Activated CD4-positive, alpha-beta memory T cell treated with anti-CD3 and anti-CD28 coated beads, Interleukin-2, amount 10 ng/mL, durations not matched to agents 7 days and 5 days (primary cell): ENCODE data around the gene NALCN. TPM values are rescaled to one million over a fixed set of nuclear protein-coding genes. Genes with fewer than 3 reads are reported as not detected.

Experiments
- CTCF ChIA-PET: fragments of 350-600 bp; sonication (Branson Sonifier 250); formaldehyde crosslinking; loops from one replicate; lab custom pipeline; 2021; ENCODE audit warnings: antibody characterized with exemption, inconsistent platforms; lab: Charles Lee
- POLR2A ChIA-PET: fragments of 350-600 bp; sonication (Branson Sonifier 250); formaldehyde crosslinking; loops from one replicate; lab custom pipeline; 2021; ENCODE audit warnings: antibody characterized with exemption; lab: Charles Lee
- DNase-seq: peaks from one replicate; pipeline ENCODE4 v3.0.0-alpha.2; 2020
- H3K27ac Mint-ChIP-seq: one replicate; pipeline ENCODE4 v1.8.0; 2021; ENCODE audit warnings: mild to moderate bottlenecking, mixed read lengths
- H3K27me3 Mint-ChIP-seq: one replicate; pipeline ENCODE4 v1.8.0; 2021; ENCODE audit warnings: mixed read lengths
- H3K36me3 Mint-ChIP-seq: one replicate; pipeline ENCODE4 v1.8.0; 2021; ENCODE audit warnings: low read depth, mixed read lengths
- H3K4me1 Mint-ChIP-seq: one replicate; pipeline ENCODE4 v1.8.0; 2021; ENCODE audit warnings: mixed read lengths
- H3K4me3 Mint-ChIP-seq: one replicate; pipeline ENCODE4 v1.8.0; 2021; ENCODE audit warnings: mild to moderate bottlenecking, mixed read lengths
- H3K9me3 Mint-ChIP-seq: one replicate; pipeline ENCODE4 v1.8.0; 2021; ENCODE audit warnings: mixed read lengths
- total RNA-seq, 2 experiments: library from RNA; stranded (reverse); gene quantifications; one replicate each; pipeline ENCODE4 v1.2.3, GENCODE V29; 2021

Gene NALCN
- total RNA-seq: not detected

- H3K9me3 Mint-ChIP-seq: no peaks in the 10 kb centered on the region
- no peaks in the 10 kb centered on the region for H3K4me1 Mint-ChIP-seq
- H3K36me3 Mint-ChIP-seq: no peaks in the 10 kb centered on the region
- ChIA-PET CTCF (no interaction called here), POLR2A (no interaction called here)
- H3K27me3 Mint-ChIP-seq: peaks cover 36% of the 10 kb centered on the region
- H3K4me3 Mint-ChIP-seq: no peak within 1 kb of the TSS
- no peak within 1 kb of the TSS for H3K27ac Mint-ChIP-seq
- DNase-seq: no peak
These were observed at the start of gene NALCN for GRCh38 chr13:101416181-101417042. Gene NALCN (minus strand): TSS chr13:101416508. CDS start chr13:101399126, 17,382 bp downstream.

GRCh38 chr13:101465877-101466276, 49.6 kb upstream of the NALCN start:
- Mint-ChIP-seq H3K4me3 (no peak overlapping the region), H3K9me3 (no peaks in the 10 kb centered on the region), H3K4me1 (no peaks in the 10 kb centered on the region), H3K36me3 (no peaks in the 10 kb centered on the region), H3K27ac (no peak overlapping the region), H3K27me3 (no peaks in the 10 kb centered on the region)
- ChIA-PET CTCF (no interaction called here), POLR2A (no interaction called here)
- no peak for DNase-seq

GRCh38 chr13:101457176-101457575, 40.9 kb upstream of the NALCN start:
- no peak overlapping the region for H3K27ac Mint-ChIP-seq
- H3K4me3 Mint-ChIP-seq: no peak overlapping the region
- ChIA-PET POLR2A (no interaction called here), CTCF (no interaction called here)
- no peaks in the 10 kb centered on the region for H3K36me3 Mint-ChIP-seq
- H3K27me3 Mint-ChIP-seq: peaks cover 12% of the 10 kb centered on the region
- H3K9me3 Mint-ChIP-seq: no peaks in the 10 kb centered on the region
- DNase-seq: no peak
- peaks cover 9% of the 10 kb centered on the region for H3K4me1 Mint-ChIP-seq

GRCh38 chr13:101455863-101456262, 39.6 kb upstream of the NALCN start:
- Mint-ChIP-seq H3K4me3 (no peak overlapping the region), H3K36me3 (no peaks in the 10 kb centered on the region), H3K9me3 (no peaks in the 10 kb centered on the region), H3K27me3 (peaks cover 12% of the 10 kb centered on the region), H3K4me1 (peaks cover 9% of the 10 kb centered on the region), H3K27ac (no peak overlapping the region)
- CTCF ChIA-PET: no interaction called here
- DNase-seq: no peak
- POLR2A ChIA-PET: no interaction called here

GRCh38 chr13:101454767-101455166, 38.5 kb upstream of the NALCN start:
- peaks cover 9% of the 10 kb centered on the region for H3K4me1 Mint-ChIP-seq
- DNase-seq: no peak
- no peak overlapping the region for H3K4me3 Mint-ChIP-seq
- ChIA-PET CTCF (no interaction called here), POLR2A (no interaction called here)
- H3K36me3 Mint-ChIP-seq: no peaks in the 10 kb centered on the region
- H3K27ac Mint-ChIP-seq: no peak overlapping the region
- H3K27me3 Mint-ChIP-seq: peaks cover 12% of the 10 kb centered on the region
- H3K9me3 Mint-ChIP-seq: no peaks in the 10 kb centered on the region

- CTCF ChIA-PET: no interaction called here
- no peaks in the 10 kb centered on the region for H3K36me3 Mint-ChIP-seq
- H3K27me3 Mint-ChIP-seq: peaks cover 12% of the 10 kb centered on the region
- H3K4me3 Mint-ChIP-seq: no peak overlapping the region
- peaks cover 9% of the 10 kb centered on the region for H3K4me1 Mint-ChIP-seq
- POLR2A ChIA-PET: no interaction called here
- DNase-seq: no peak
- H3K9me3 Mint-ChIP-seq: no peaks in the 10 kb centered on the region
- no peak overlapping the region for H3K27ac Mint-ChIP-seq
These were observed 37.5 kb upstream of the NALCN start for GRCh38 chr13:101453784-101454201.

GRCh38 chr13:101452519-101453485, 36.5 kb upstream of the NALCN start, which contains the start of gene ITGBL1:
Gene ITGBL1 (plus strand): TSS chr13:101452675. CDS start chr13:101452834, 159 bp downstream.
- Mint-ChIP-seq H3K9me3 (no peaks in the 10 kb centered on the region), H3K4me3 (no peak within 1 kb of the TSS), H3K36me3 (no peaks in the 10 kb centered on the region), H3K27me3 (peaks cover 12% of the 10 kb centered on the region), H3K4me1 (peaks cover 6% of the 10 kb centered on the region), H3K27ac (no peak within 1 kb of the TSS)
- ChIA-PET CTCF (interaction anchor here (0.6 kb wide), 1 partner anchor 354 kb away, joined by 3 read pairs; no protein-coding TSS in a partner anchor), POLR2A (no interaction called here)
- DNase-seq: no peak

- no peak for DNase-seq
- H3K27me3 Mint-ChIP-seq: peaks cover 12% of the 10 kb centered on the region
- H3K4me3 Mint-ChIP-seq: no peak overlapping the region
- no peaks in the 10 kb centered on the region for H3K9me3 Mint-ChIP-seq
- peaks cover 6% of the 10 kb centered on the region for H3K4me1 Mint-ChIP-seq
- CTCF ChIA-PET: no interaction called here
- H3K27ac Mint-ChIP-seq: no peak overlapping the region
- POLR2A ChIA-PET: no interaction called here
- no peaks in the 10 kb centered on the region for H3K36me3 Mint-ChIP-seq
These were observed 35.3 kb upstream of the NALCN start for GRCh38 chr13:101451641-101452040.

GRCh38 chr13:101450749-101451130, 34.4 kb upstream of the NALCN start:
- Mint-ChIP-seq H3K27ac (no peak overlapping the region), H3K27me3 (peaks cover 12% of the 10 kb centered on the region), H3K4me1 (peaks cover 6% of the 10 kb centered on the region), H3K4me3 (no peak overlapping the region), H3K9me3 (no peaks in the 10 kb centered on the region), H3K36me3 (no peaks in the 10 kb centered on the region)
- CTCF ChIA-PET: no interaction called here
- DNase-seq: no peak
- POLR2A ChIA-PET: no interaction called here

GRCh38 chr13:101449790-101450748, 33.8 kb upstream of the NALCN start:
- H3K4me1 Mint-ChIP-seq: peaks cover 6% of the 10 kb centered on the region
- no peaks in the 10 kb centered on the region for H3K36me3 Mint-ChIP-seq
- ChIA-PET POLR2A (no interaction called here), CTCF (no interaction called here)
- DNase-seq: no peak
- H3K27me3 Mint-ChIP-seq: peaks cover 12% of the 10 kb centered on the region
- H3K4me3 Mint-ChIP-seq: no peak overlapping the region
- H3K9me3 Mint-ChIP-seq: no peaks in the 10 kb centered on the region
- H3K27ac Mint-ChIP-seq: no peak overlapping the region

GRCh38 chr13:101447852-101448251, 31.5 kb upstream of the NALCN start:
- POLR2A ChIA-PET: no interaction called here
- CTCF ChIA-PET: no interaction called here
- H3K4me1 Mint-ChIP-seq: no peaks in the 10 kb centered on the region
- H3K36me3 Mint-ChIP-seq: no peaks in the 10 kb centered on the region
- no peaks in the 10 kb centered on the region for H3K9me3 Mint-ChIP-seq
- H3K4me3 Mint-ChIP-seq: no peak overlapping the region
- DNase-seq: no peak
- no peaks in the 10 kb centered on the region for H3K27me3 Mint-ChIP-seq
- H3K27ac Mint-ChIP-seq: no peak overlapping the region

GRCh38 chr13:101434486-101434885, 18.2 kb upstream of the NALCN start:
- Mint-ChIP-seq H3K27me3 (peaks cover 3% of the 10 kb centered on the region), H3K4me1 (no peaks in the 10 kb centered on the region), H3K27ac (no peak overlapping the region), H3K4me3 (no peak overlapping the region), H3K36me3 (no peaks in the 10 kb centered on the region), H3K9me3 (no peaks in the 10 kb centered on the region)
- CTCF ChIA-PET: no interaction called here
- POLR2A ChIA-PET: no interaction called here
- no peak for DNase-seq
